BLaER1 treated with 17β-estradiol and CSF1 and Interleukin-3, amounts not matched to agents 10 nM and 100 nM (cell line): ENCODE measurements around the gene GNAO1.

Experiments used
- H3K27ac ChIP-seq, 11 experiments: shearing (Covaris generic); formaldehyde crosslinking; 2 replicates each; pipeline ENCODE4 v1.8.1; 2022
- H3K27me3 ChIP-seq, 11 experiments: shearing (Covaris generic); formaldehyde crosslinking; 2 replicates each; pipeline ENCODE4 v1.8.1; 2022
- H3K36me3 ChIP-seq, 11 experiments: shearing (Covaris generic); formaldehyde crosslinking; 2 replicates each; pipeline ENCODE4 v1.8.1; 2022
- H3K4me1 ChIP-seq, 10 experiments: shearing (Covaris generic); formaldehyde crosslinking; 2 replicates each; pipeline ENCODE4 v1.8.1; 2022
- H3K4me2 ChIP-seq, 11 experiments: shearing (Covaris generic); formaldehyde crosslinking; 2 replicates each; pipeline ENCODE4 v1.8.1; 2022
- H3K4me3 ChIP-seq, 10 experiments: shearing (Covaris generic); formaldehyde crosslinking; 2 replicates each; pipeline ENCODE4 v1.8.1; 2022
- H3K9ac ChIP-seq, 11 experiments: shearing (Covaris generic); formaldehyde crosslinking; 2 replicates each; pipeline ENCODE4 v1.8.1; 2022
- H3K9me3 ChIP-seq, 11 experiments: shearing (Covaris generic); formaldehyde crosslinking; replicated peaks in 1 of 11; 2 replicates each; pipeline ENCODE4 v1.8.1; 2022
- H4K20me1 ChIP-seq, 11 experiments: shearing (Covaris generic); formaldehyde crosslinking; 2 replicates each; pipeline ENCODE4 v1.8.1; 2022
- Cebpa-rat ChIP-seq, 11 experiments: shearing (Covaris generic); IDR thresholded peaks; 2 replicates each; pipeline ENCODE4 v1.8.1; 2022

Gene GNAO1

GRCh38 chr16:56354746-56355145 lies 163.5 kb downstream of the GNAO1 start:
- Histone ChIP-seq H3K36me3 (no peaks in the 10 kb centered on the region), H3K27ac (no peak overlapping the region), H4K20me1 (no peaks in the 10 kb centered on the region), H3K4me3 (no peak overlapping the region), H3K27me3 (no peaks in the 10 kb centered on the region), H3K4me2 (peak overlapping the region in 3 of 11 experiments; percentile 9 to 30 (median 12); a peak in 2 of 22 replicates), H3K4me1 (peaks cover 22 to 48% (median 28%) of the 10 kb centered on the region in 10 experiments), H3K9me3 (no peaks in the 10 kb centered on the region), H3K9ac (no peak overlapping the region)
- no peak for TF ChIP-seq Cebpa-rat (IDR thresholded peaks at IDR 0.05)

- no peak overlapping the region for H3K4me3 ChIP-seq
- no peaks in the 10 kb centered on the region for H3K9me3 ChIP-seq
- H3K4me1 ChIP-seq: peaks cover 27 to 52% (median 33%) of the 10 kb centered on the region in 10 experiments
- H3K36me3 ChIP-seq: peaks cover 0 to 4% (median 2%) of the 10 kb centered on the region in 11 experiments; a peak in 12 of 22 replicates
- H3K4me2 ChIP-seq: no peak overlapping the region
- H3K9ac ChIP-seq: no peak overlapping the region
- H3K27me3 ChIP-seq: no peaks in the 10 kb centered on the region
- H3K27ac ChIP-seq: no peak overlapping the region
- no peak for TF ChIP-seq Cebpa-rat (IDR thresholded peaks at IDR 0.05)
- no peaks in the 10 kb centered on the region for H4K20me1 ChIP-seq
Measured at GRCh38 chr16:56355221-56355620, 163.9 kb downstream of the GNAO1 start.

- Histone ChIP-seq H3K4me3 (no peak overlapping the region), H3K4me1 (peaks cover 33 to 58% (median 39%) of the 10 kb centered on the region in 10 experiments), H3K9ac (peak overlapping the region in 1 of 11 experiments; percentile 65; a peak in 2 of 22 replicates), H3K27me3 (no peaks in the 10 kb centered on the region), H3K9me3 (no peaks in the 10 kb centered on the region), H3K36me3 (peaks cover 0 to 10% (median 8%) of the 10 kb centered on the region in 11 experiments; a peak in 18 of 22 replicates), H4K20me1 (no peaks in the 10 kb centered on the region), H3K27ac (no peak overlapping the region), H3K4me2 (peak overlapping the region in 9 of 11 experiments; percentile 76 to 88 (median 80); a peak in 16 of 22 replicates)
- TF ChIP-seq Cebpa-rat (IDR thresholded peaks at IDR 0.05): no peak
Measured at GRCh38 chr16:56355786-56356275, 164.5 kb downstream of the GNAO1 start.

- H4K20me1 ChIP-seq: no peaks in the 10 kb centered on the region
- H3K4me2 ChIP-seq: peak overlapping the region; percentile 76 to 88 (median 80)
- peaks cover 35 to 59% (median 39%) of the 10 kb centered on the region in 10 experiments for H3K4me1 ChIP-seq
- H3K36me3 ChIP-seq: peaks cover 0 to 15% (median 13%) of the 10 kb centered on the region in 11 experiments; a peak in 18 of 22 replicates
- no peaks in the 10 kb centered on the region for H3K9me3 ChIP-seq
- H3K9ac ChIP-seq: peak overlapping the region in 10 of 11 experiments; percentile 50 to 65 (median 59); a peak in 20 of 22 replicates
- H3K27me3 ChIP-seq: no peaks in the 10 kb centered on the region
- peak overlapping the region in 6 of 11 experiments; percentile 32 to 47 (median 40); a peak in 9 of 22 replicates for H3K27ac ChIP-seq
- H3K4me3 ChIP-seq: peak overlapping the region; percentile 37 to 59 (median 44); a peak in 19 of 20 replicates
- TF ChIP-seq Cebpa-rat (IDR thresholded peaks at IDR 0.05): no peak
Measured at GRCh38 chr16:56356276-56357240, 165.3 kb downstream of the GNAO1 start.

- H3K27me3 ChIP-seq: no peaks in the 10 kb centered on the region
- peak overlapping the region in 2 of 11 experiments; percentile 38 to 47; a peak in 3 of 22 replicates for H3K27ac ChIP-seq
- no peaks in the 10 kb centered on the region for H3K9me3 ChIP-seq
- peak overlapping the region in 9 of 11 experiments; percentile 55 to 65 (median 60); a peak in 10 of 22 replicates for H3K9ac ChIP-seq
- peak overlapping the region; percentile 76 to 88 (median 80); a peak in 20 of 22 replicates for H3K4me2 ChIP-seq
- H4K20me1 ChIP-seq: peaks cover 0 to 5% (median 0%) of the 10 kb centered on the region in 11 experiments; a peak in 2 of 22 replicates
- peaks cover 35 to 59% (median 39%) of the 10 kb centered on the region in 10 experiments for H3K4me1 ChIP-seq
- H3K4me3 ChIP-seq: peak overlapping the region in 1 of 10 experiments; percentile 44; a peak in 3 of 20 replicates
- H3K36me3 ChIP-seq: peaks cover 7 to 23% (median 21%) of the 10 kb centered on the region in 11 experiments
- no peak for TF ChIP-seq Cebpa-rat (IDR thresholded peaks at IDR 0.05)
Measured at GRCh38 chr16:56357241-56357764, 166.0 kb downstream of the GNAO1 start.

GRCh38 chr16:56357765-56358322 lies 166.6 kb downstream of the GNAO1 start:
- Histone ChIP-seq H3K36me3 (peaks cover 13 to 28% (median 26%) of the 10 kb centered on the region in 11 experiments), H3K9ac (no peak overlapping the region), H3K4me3 (no peak overlapping the region), H3K27ac (no peak overlapping the region), H3K9me3 (no peaks in the 10 kb centered on the region), H3K27me3 (no peaks in the 10 kb centered on the region), H3K4me1 (peaks cover 35 to 59% (median 39%) of the 10 kb centered on the region in 10 experiments), H3K4me2 (peak overlapping the region in 7 of 11 experiments; percentile 76 to 87 (median 79); a peak in 6 of 22 replicates), H4K20me1 (peaks cover 0 to 7% (median 0%) of the 10 kb centered on the region in 11 experiments; a peak in 2 of 22 replicates)
- TF ChIP-seq Cebpa-rat (IDR thresholded peaks at IDR 0.05): no peak

GRCh38 chr16:56360117-56361008 lies 169.1 kb downstream of the GNAO1 start:
- H3K27ac ChIP-seq: peak overlapping the region in 4 of 11 experiments; percentile 6 to 39 (median 36); a peak in 6 of 22 replicates
- H3K9me3 ChIP-seq: no peaks in the 10 kb centered on the region
- no peak for TF ChIP-seq Cebpa-rat (IDR thresholded peaks at IDR 0.05)
- no peak overlapping the region for H3K9ac ChIP-seq
- H3K4me1 ChIP-seq: peaks cover 35 to 50% (median 37%) of the 10 kb centered on the region in 10 experiments
- H4K20me1 ChIP-seq: peaks cover 0 to 19% (median 0%) of the 10 kb centered on the region in 11 experiments; a peak in 2 of 22 replicates
- H3K4me3 ChIP-seq: no peak overlapping the region
- no peaks in the 10 kb centered on the region for H3K27me3 ChIP-seq
- H3K36me3 ChIP-seq: peaks cover 38 to 53% (median 51%) of the 10 kb centered on the region in 11 experiments
- peak overlapping the region; percentile 9 to 82 (median 49) for H3K4me2 ChIP-seq
